Caco-2 (cell line): ENCODE results near the gene MRPS23. TPM values are rescaled to one million over a fixed set of nuclear protein-coding genes. Genes with fewer than 3 reads are reported as not detected.
A peak's percentile ranks its signal among the peaks of the same experiment; 100 is the strongest.

ENCODE experiments used
- BruUV-seq: library from RNA; stranded (reverse); fragments of 400-500 nt; replicated peaks from 2 replicates; lab custom pipeline; 2021; lab: Mats Ljungman, UMichigan
- CTCF ChIA-PET: fragments of 300-600 bp; sonication (Branson Sonifier 250); formaldehyde crosslinking; loops from one replicate; lab custom pipeline; 2022; ENCODE audit warnings: antibody characterized with exemption; lab: Charles Lee
- POLR2A ChIA-PET: fragments of 300-600 bp; sonication (Branson Sonifier 250); formaldehyde crosslinking; loops from one replicate; lab custom pipeline; 2022; ENCODE audit warnings: antibody characterized with exemption; lab: Charles Lee
- DNase-seq, 2 experiments: peaks; one replicate each; pipeline versions ENCODE4 v3.0.0 to v3.0.0-alpha.2; 2020 to 2022
- H3K27me3 ChIP-seq: replicated peaks from 2 replicates; pipeline ENCODE4 v1.6.0; 2011; ENCODE audit warnings: low read length; ENCODE audit not compliant: control insufficient read depth, insufficient read depth
- H3K36me3 ChIP-seq: 2 replicates; pipeline ENCODE4 v1.5.1; 2011; ENCODE audit warnings: low read length; ENCODE audit not compliant: control insufficient read depth, insufficient read depth
- H3K4me1 ChIP-seq: fragments of 250-450 bp; sonication (Bioruptor Pico); 2 replicates; pipeline ENCODE4 v1.5.1; 2020; ENCODE audit warnings: mild to moderate bottlenecking
- H3K4me3 ChIP-seq: 2 replicates; pipeline ENCODE4 v1.5.1; 2011; ENCODE audit warnings: low read depth, mild to moderate bottlenecking, control low read depth, low read length
- H3K9me3 ChIP-seq: fragments of 250-450 bp; sonication (Bioruptor Pico); 2 replicates; pipeline ENCODE4 v1.5.1; 2020; ENCODE audit warnings: mild to moderate bottlenecking, moderate library complexity
- H3K27ac Mint-ChIP-seq: one replicate; pipeline ENCODE4 v1.8.0; 2022; ENCODE audit warnings: mixed read lengths; ENCODE audit not compliant: unreplicated experiment
- H3K27me3 Mint-ChIP-seq: one replicate; pipeline ENCODE4 v1.8.0; 2022; ENCODE audit warnings: mixed read lengths; ENCODE audit not compliant: insufficient read depth, unreplicated experiment
- H3K36me3 Mint-ChIP-seq: one replicate; pipeline ENCODE4 v1.8.0; 2022; ENCODE audit warnings: mild to moderate bottlenecking, mixed read lengths; ENCODE audit not compliant: insufficient read depth, unreplicated experiment
- H3K4me1 Mint-ChIP-seq: one replicate; pipeline ENCODE4 v1.8.0; 2022; ENCODE audit warnings: low read depth, mixed read lengths; ENCODE audit not compliant: unreplicated experiment
- H3K4me3 Mint-ChIP-seq: one replicate; pipeline ENCODE4 v1.8.0; 2022; ENCODE audit warnings: mild to moderate bottlenecking, moderate library complexity, mixed read lengths; ENCODE audit not compliant: unreplicated experiment
- H3K9me3 Mint-ChIP-seq: one replicate; pipeline ENCODE4 v1.8.0; 2022; ENCODE audit warnings: mixed read lengths; ENCODE audit not compliant: unreplicated experiment
- CTCF ChIP-seq, 2 experiments: fragments of 200-600 bp in 1 of 2; IDR thresholded peaks; 1 replicate in 1 of 2; 2 replicates in 1 of 2; pipeline versions ENCODE4 v1.5.1 to v1.8.0; 2011 to 2022; ENCODE audit warnings: antibody characterized with exemption in 1 of 2, control low read depth in 1 of 2, inconsistent platforms in 1 of 2, low read depth in 1 of 2, low read length in 1 of 2, mild to moderate bottlenecking in 1 of 2, moderate library complexity in 1 of 2; ENCODE audit not compliant: insufficient read depth in 1 of 2, severe bottlenecking in 1 of 2, unreplicated experiment in 1 of 2
- intact Hi-C: fragments of 100-400 bp; cut with micrococcal nuclease; formaldehyde crosslinking; loops from one replicate; pipeline ENCODE4 v1.10.0; 2022; ENCODE audit not compliant: unreplicated experiment
- total RNA-seq: library from RNA; stranded (reverse); gene quantifications from 2 replicates; pipeline ENCODE4 v1.2.3, GENCODE V29; 2022

MRPS23 gene
- total RNA-seq, 1 experiment from 2014 or later, result 72.9 TPM

GRCh38 chr17:57892820-57893595 is 43.2 kb upstream of the MRPS23 start:
- no peak for TF ChIP-seq CTCF (IDR thresholded peaks at IDR 0.05; ENCODE audit: insufficient read depth in 1 of 2, low read depth in 1 of 2, low read length in 1 of 2, severe bottlenecking in 1 of 2, unreplicated experiment in 1 of 2)
- Mint-ChIP-seq H3K27ac (peak overlapping the region; percentile 90), H3K4me1 (peaks cover 23% of the 10 kb centered on the region), H3K9me3 (no peaks in the 10 kb centered on the region), H3K4me3 (peak overlapping the region; percentile 52), H3K27me3 (no peaks in the 10 kb centered on the region), H3K36me3 (peaks cover 10% of the 10 kb centered on the region)
- peak overlapping the region; percentile 16; the same call in 1 of the 2 replicates for H3K4me3 ChIP-seq
- no peaks in the 10 kb centered on the region for H3K9me3 ChIP-seq
- DNase-seq, result peak; percentile 86 to 90
- H3K4me1 ChIP-seq, result peaks cover 27% of the 10 kb centered on the region
- CTCF ChIA-PET, result interaction anchor here (0.6 to 2.5 kb wide), 23 partner anchors 11 to 367 kb away, joined by 3 to 16 read pairs (median 5); partner anchors contain the start of genes CUEDC1 and VEZF1
- BruUV-seq, result TSS peak; percentile 73
- H3K27me3 ChIP-seq, result no peaks in the 10 kb centered on the region
- POLR2A ChIA-PET, result interaction anchor here (0.7 to 1.8 kb wide), 6 partner anchors 10 to 473 kb away, joined by 3 to 12 read pairs (median 6); partner anchors contain the start of genes CUEDC1 and SRSF1
- intact Hi-C loops, result loop anchor here (1.0 to 2.0 kb wide), 5 partner anchors 10 to 102 kb away; partner anchors contain the start of gene CUEDC1
- H3K36me3 ChIP-seq, result no peaks in the 10 kb centered on the region

- H3K4me1 Mint-ChIP-seq, result peaks cover 21% of the 10 kb centered on the region
- H3K9me3 Mint-ChIP-seq, result no peaks in the 10 kb centered on the region
- peak overlapping the region; percentile 90 for H3K27ac Mint-ChIP-seq
- H3K4me3 ChIP-seq, result no peak overlapping the region
- intact Hi-C loops, result loop anchor here (1.0 to 2.0 kb wide), 4 partner anchors 17 to 103 kb away; partner anchors contain the start of gene CUEDC1
- POLR2A ChIA-PET, result interaction anchor here (0.9 to 1.8 kb wide), 5 partner anchors 11 to 115 kb away, joined by 3 to 12 read pairs (median 7); partner anchors contain the start of genes CUEDC1 and SRSF1
- no peaks in the 10 kb centered on the region for H3K9me3 ChIP-seq
- H3K36me3 Mint-ChIP-seq, result peaks cover 10% of the 10 kb centered on the region
- no peaks in the 10 kb centered on the region for H3K36me3 ChIP-seq
- no peaks in the 10 kb centered on the region for H3K27me3 Mint-ChIP-seq
- TF ChIP-seq CTCF (IDR thresholded peaks at IDR 0.05; ENCODE audit: insufficient read depth in 1 of 2, low read depth in 1 of 2, low read length in 1 of 2, severe bottlenecking in 1 of 2, unreplicated experiment in 1 of 2), result peak; percentile 95 to 98
- peak; percentile 89 to 93 for DNase-seq
- H3K4me3 Mint-ChIP-seq, result peak overlapping the region; percentile 52
- H3K4me1 ChIP-seq, result peaks cover 24% of the 10 kb centered on the region
- H3K27me3 ChIP-seq, result no peaks in the 10 kb centered on the region
- CTCF ChIA-PET, result interaction anchor here (0.6 to 2.5 kb wide), 24 partner anchors 11 to 366 kb away, joined by 3 to 16 read pairs (median 5); partner anchors contain the start of genes CUEDC1, SRSF1 and VEZF1
- no TSS peak for BruUV-seq
Observed at GRCh38 chr17:57892146-57892819, 42.4 kb upstream of the MRPS23 start.

- Histone ChIP-seq H3K4me3 (no peak overlapping the region), H3K4me1 (peaks cover 24% of the 10 kb centered on the region), H3K9me3 (no peaks in the 10 kb centered on the region), H3K36me3 (no peaks in the 10 kb centered on the region), H3K27me3 (no peaks in the 10 kb centered on the region)
- Mint-ChIP-seq H3K27ac (peak overlapping the region; percentile 5), H3K4me1 (peaks cover 21% of the 10 kb centered on the region), H3K9me3 (no peaks in the 10 kb centered on the region), H3K36me3 (peaks cover 10% of the 10 kb centered on the region), H3K4me3 (no peak overlapping the region), H3K27me3 (no peaks in the 10 kb centered on the region)
- ChIA-PET CTCF (no interaction called here), POLR2A (interaction anchor here (0.5 kb wide), 1 partner anchor 221 kb away, joined by 4 read pairs; no protein-coding TSS in a partner anchor)
- no peak for TF ChIP-seq CTCF (IDR thresholded peaks at IDR 0.05; ENCODE audit: insufficient read depth in 1 of 2, low read depth in 1 of 2, low read length in 1 of 2, severe bottlenecking in 1 of 2, unreplicated experiment in 1 of 2)
- BruUV-seq, result no TSS peak
- no peak for DNase-seq
- intact Hi-C loops, result no loop called here
Observed at GRCh38 chr17:57890857-57891232, 41.0 kb upstream of the MRPS23 start.
